ENCODE data around the gene TRIM66. TPM values are rescaled to one million over a fixed set of nuclear protein-coding genes. Genes with fewer than 3 reads are reported as not detected.

Gene TRIM66
- polyA plus RNA-seq, 3 donors, result 0.04 to 12.0 (median 0.47) TPM

DNA sequence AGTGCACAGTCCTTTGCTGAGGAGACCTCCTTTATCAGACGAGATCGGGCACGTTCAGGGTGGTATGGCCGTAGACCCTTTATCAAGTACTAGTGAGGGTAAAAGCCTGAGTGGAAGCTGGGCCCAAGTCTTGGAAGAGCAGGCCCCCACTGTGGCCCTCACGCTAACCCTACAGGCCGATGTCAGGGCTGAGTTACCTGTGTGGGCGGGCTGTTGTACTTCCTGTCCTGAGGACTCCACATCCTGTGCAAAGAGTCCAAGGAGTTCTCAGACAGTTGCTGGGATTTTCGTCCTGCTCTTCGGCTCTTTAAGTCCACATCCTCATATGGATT lies 35.0 kb upstream of the TRIM66 start:
- Histone ChIP-seq H3K4me1 (ENCODE audit: control insufficient read depth in 1 of 2, insufficient read depth in 2 of 2, low read length in 2 of 2) (peaks cover 21 to 30% of the 10 kb centered on the region in 2 donors), H3K9ac (ENCODE audit: insufficient read depth, low read length, poor library complexity, severe bottlenecking) (no peak overlapping the region), H3K4me2 (replicated peaks; ENCODE audit: extremely low read depth, low read length, poor library complexity, severe bottlenecking) (no peak overlapping the region), H3K9me3 (replicated peaks in 1 of 2; ENCODE audit: control insufficient read depth in 1 of 2, insufficient read depth in 1 of 2, low read length in 2 of 2) (no peaks in the 10 kb centered on the region), H3K27ac (ENCODE audit: low read depth in 1 of 2, low read length in 2 of 2) (no peak overlapping the region), H3K4me3 (replicated peaks in 1 of 3; ENCODE audit: low read depth in 2 of 3, low read length in 3 of 3) (no peak overlapping the region), H3K36me3 (replicated peaks in 1 of 2; ENCODE audit: control insufficient read depth in 1 of 2, insufficient read depth in 2 of 2, low read length in 2 of 2) (no peaks in the 10 kb centered on the region), H3K79me2 (ENCODE audit: insufficient read depth, low read length) (no peaks in the 10 kb centered on the region), H4K20me1 (ENCODE audit: insufficient read depth, low read length) (no peaks in the 10 kb centered on the region), H3K27me3 (ENCODE audit: control insufficient read depth in 2 of 2, insufficient read depth in 2 of 2, low read length in 2 of 2) (no peaks in the 10 kb centered on the region), H2AFZ (ENCODE audit: insufficient read depth, low read depth, low read length, poor library complexity, severe bottlenecking) (peak overlapping the region; percentile 42)
- peaks cover 0 to 2% (median 0%) of the 10 kb centered on the region in 3 donors for H3K27me3 Mint-ChIP-seq (ENCODE audit: low read depth in 3 of 3)
- TF ChIP-seq, protein P1, sequence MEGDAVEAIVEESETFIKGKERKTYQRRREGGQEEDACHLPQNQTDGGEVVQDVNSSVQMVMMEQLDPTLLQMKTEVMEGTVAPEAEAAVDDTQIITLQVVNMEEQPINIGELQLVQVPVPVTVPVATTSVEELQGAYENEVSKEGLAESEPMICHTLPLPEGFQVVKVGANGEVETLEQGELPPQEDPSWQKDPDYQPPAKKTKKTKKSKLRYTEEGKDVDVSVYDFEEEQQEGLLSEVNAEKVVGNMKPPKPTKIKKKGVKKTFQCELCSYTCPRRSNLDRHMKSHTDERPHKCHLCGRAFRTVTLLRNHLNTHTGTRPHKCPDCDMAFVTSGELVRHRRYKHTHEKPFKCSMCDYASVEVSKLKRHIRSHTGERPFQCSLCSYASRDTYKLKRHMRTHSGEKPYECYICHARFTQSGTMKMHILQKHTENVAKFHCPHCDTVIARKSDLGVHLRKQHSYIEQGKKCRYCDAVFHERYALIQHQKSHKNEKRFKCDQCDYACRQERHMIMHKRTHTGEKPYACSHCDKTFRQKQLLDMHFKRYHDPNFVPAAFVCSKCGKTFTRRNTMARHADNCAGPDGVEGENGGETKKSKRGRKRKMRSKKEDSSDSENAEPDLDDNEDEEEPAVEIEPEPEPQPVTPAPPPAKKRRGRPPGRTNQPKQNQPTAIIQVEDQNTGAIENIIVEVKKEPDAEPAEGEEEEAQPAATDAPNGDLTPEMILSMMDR (IDR thresholded peaks at IDR 0.05), result no peak
- no peak for DNase-seq
- H3K36me3 Mint-ChIP-seq, result no peaks in the 10 kb centered on the region
- intact Hi-C loops (cut with micrococcal nuclease), result no loop called here
- H3K4me1 Mint-ChIP-seq, result peaks cover 26% of the 10 kb centered on the region
- 85% methylated on average over 7 of the region's 9 CpGs for WGBS (ENCODE audit: insufficient coverage)
- no peak overlapping the region for H3K27ac Mint-ChIP-seq
- H3K9me3 Mint-ChIP-seq, result peaks cover 0 to 3% (median 0%) of the 10 kb centered on the region in 7 donors
- H3K4me3 Mint-ChIP-seq, result no peak overlapping the region

DNA sequence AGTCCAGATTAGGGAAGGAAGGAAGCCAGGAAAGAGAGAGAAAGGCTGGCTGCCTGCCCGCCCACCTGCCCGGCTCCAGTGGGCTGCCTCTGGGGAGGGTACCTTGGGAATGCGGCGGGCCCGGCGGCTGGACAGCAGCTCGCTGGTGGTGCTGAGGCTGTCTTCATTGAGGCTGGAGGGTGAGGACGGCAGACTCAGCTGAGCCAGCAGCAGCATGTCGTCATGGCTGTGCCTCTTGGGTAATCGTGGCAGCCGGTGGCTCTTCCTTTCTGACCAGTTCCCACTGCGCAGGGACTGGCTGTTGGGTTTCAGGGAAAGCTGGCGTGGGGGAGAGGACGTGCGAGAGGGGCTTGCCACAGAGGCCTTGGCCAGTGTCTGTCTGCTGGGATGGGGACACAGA lies 33.0 kb upstream of the TRIM66 start:
- H3K4me1 ChIP-seq (ENCODE audit: control insufficient read depth in 1 of 2, insufficient read depth in 2 of 2, low read length in 2 of 2), result peaks cover 21 to 34% of the 10 kb centered on the region in 2 donors
- peak overlapping the region in 1 of 3 experiments; percentile 15 for H3K4me3 ChIP-seq (replicated peaks in 1 of 3; ENCODE audit: low read depth in 2 of 3, low read length in 3 of 3)
- peak; percentile 27 to 62 (median 44) for DNase-seq
- no peaks in the 10 kb centered on the region for H3K9me3 ChIP-seq (replicated peaks in 1 of 2; ENCODE audit: control insufficient read depth in 1 of 2, insufficient read depth in 1 of 2, low read length in 2 of 2)
- H4K20me1 ChIP-seq (ENCODE audit: insufficient read depth, low read length), result no peaks in the 10 kb centered on the region
- Mint-ChIP-seq H3K9me3 (peaks cover 0 to 3% (median 0%) of the 10 kb centered on the region in 7 donors), H3K27ac (peak overlapping the region in 1 of 7 donors; percentile 79), H3K27me3 (ENCODE audit: low read depth in 3 of 3) (peaks cover 0 to 2% (median 0%) of the 10 kb centered on the region in 3 donors), H3K4me3 (peak overlapping the region in 1 of 2 donors; percentile 66), H3K4me1 (peaks cover 32% of the 10 kb centered on the region), H3K36me3 (no peaks in the 10 kb centered on the region)
- 43% methylated on average over 11 of the region's 15 CpGs for WGBS (ENCODE audit: insufficient coverage)
- intact Hi-C loops (cut with micrococcal nuclease), result no loop called here
- H3K4me2 ChIP-seq (replicated peaks; ENCODE audit: extremely low read depth, low read length, poor library complexity, severe bottlenecking), result peak overlapping the region; percentile 46
- H2AFZ ChIP-seq (ENCODE audit: insufficient read depth, low read depth, low read length, poor library complexity, severe bottlenecking), result peak overlapping the region; percentile 73
- no peaks in the 10 kb centered on the region for H3K36me3 ChIP-seq (replicated peaks in 1 of 2; ENCODE audit: control insufficient read depth in 1 of 2, insufficient read depth in 2 of 2, low read length in 2 of 2)
- H3K9ac ChIP-seq (ENCODE audit: insufficient read depth, low read length, poor library complexity, severe bottlenecking), result peak overlapping the region; percentile 23
- TF ChIP-seq, protein P1 (IDR thresholded peaks at IDR 0.05), result no peak
- H3K27ac ChIP-seq (ENCODE audit: low read depth in 1 of 2, low read length in 2 of 2), result no peak overlapping the region
- no peaks in the 10 kb centered on the region for H3K79me2 ChIP-seq (ENCODE audit: insufficient read depth, low read length)
- H3K27me3 ChIP-seq (ENCODE audit: control insufficient read depth in 2 of 2, insufficient read depth in 2 of 2, low read length in 2 of 2), result no peaks in the 10 kb centered on the region
